ENCODE data around the gene PANK3.

PANK3 gene

GRCh38 chr5:168608386-168608785, 29.2 kb upstream of the PANK3 start:
- no peak for DNase-seq (ENCODE audit: extremely low read depth, insufficient read length)
- Histone ChIP-seq H3K27me3 (replicated peaks; ENCODE audit: control insufficient read depth, insufficient read depth, low read length) (no peaks in the 10 kb centered on the region), H3K4me3 (replicated peaks; ENCODE audit: low read depth, low read length) (no peak overlapping the region), H3K36me3 (ENCODE audit: control insufficient read depth, insufficient read depth, low read length) (no peaks in the 10 kb centered on the region)
- TF ChIP-seq CTCF (IDR thresholded peaks at IDR 0.05; ENCODE audit: insufficient read depth, low read length, poor library complexity, severe bottlenecking): no peak

DNA sequence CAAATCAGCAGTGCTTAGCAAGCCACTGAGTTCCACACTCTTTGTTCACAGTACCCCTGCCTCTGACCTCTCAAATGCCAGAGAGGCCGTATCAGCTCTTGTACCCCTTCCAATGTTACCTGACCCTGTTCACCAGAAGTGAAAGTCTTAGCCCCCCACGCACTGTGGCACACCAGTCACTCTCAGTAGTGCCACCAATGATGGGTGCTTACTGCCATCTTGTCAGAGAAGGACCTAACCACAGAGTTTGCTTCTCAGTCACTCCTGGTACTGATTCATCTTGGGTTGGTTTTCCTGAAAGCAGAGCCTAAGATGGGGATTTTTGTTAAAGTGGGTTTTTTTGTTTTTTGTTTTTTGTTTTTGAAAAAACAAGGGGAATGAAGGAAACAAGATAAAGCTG, 28.8 kb upstream of the PANK3 start:
- H3K4me3 ChIP-seq (replicated peaks; ENCODE audit: low read depth, low read length): no peak overlapping the region
- TF ChIP-seq CTCF (IDR thresholded peaks at IDR 0.05; ENCODE audit: insufficient read depth, low read length, poor library complexity, severe bottlenecking): no peak
- DNase-seq (ENCODE audit: extremely low read depth, insufficient read length): no peak
- H3K36me3 ChIP-seq (ENCODE audit: control insufficient read depth, insufficient read depth, low read length): no peaks in the 10 kb centered on the region
- no peaks in the 10 kb centered on the region for H3K27me3 ChIP-seq (replicated peaks; ENCODE audit: control insufficient read depth, insufficient read depth, low read length)

DNA sequence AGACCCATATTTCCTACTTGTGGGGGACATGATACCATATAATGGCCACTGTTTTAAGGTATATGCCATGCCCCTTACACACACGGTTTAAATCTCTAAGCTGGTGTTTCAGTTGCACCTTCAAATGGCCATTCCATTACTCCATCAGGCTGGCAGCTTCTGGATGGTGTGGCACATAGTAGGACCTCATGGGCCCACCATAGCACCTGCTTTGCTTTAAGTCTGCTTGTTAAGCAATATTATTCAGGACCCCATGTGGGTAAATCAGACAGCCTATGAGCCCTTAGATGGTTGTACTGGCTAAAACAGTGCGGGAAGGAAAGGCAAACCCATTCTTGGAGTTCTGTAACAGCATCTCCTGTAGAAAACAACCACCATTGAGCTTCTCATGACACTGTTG, 27.4 kb upstream of the PANK3 start:
- no peak for TF ChIP-seq CTCF (IDR thresholded peaks at IDR 0.05; ENCODE audit: insufficient read depth, low read length, poor library complexity, severe bottlenecking)
- no peaks in the 10 kb centered on the region for H3K27me3 ChIP-seq (replicated peaks; ENCODE audit: control insufficient read depth, insufficient read depth, low read length)
- DNase-seq (ENCODE audit: extremely low read depth, insufficient read length): no peak
- H3K36me3 ChIP-seq (ENCODE audit: control insufficient read depth, insufficient read depth, low read length): no peaks in the 10 kb centered on the region
- no peak overlapping the region for H3K4me3 ChIP-seq (replicated peaks; ENCODE audit: low read depth, low read length)

- DNase-seq (ENCODE audit: extremely low read depth, insufficient read length): no peak
- no peak for TF ChIP-seq CTCF (IDR thresholded peaks at IDR 0.05; ENCODE audit: insufficient read depth, low read length, poor library complexity, severe bottlenecking)
- Histone ChIP-seq H3K27me3 (replicated peaks; ENCODE audit: control insufficient read depth, insufficient read depth, low read length) (no peaks in the 10 kb centered on the region), H3K36me3 (ENCODE audit: control insufficient read depth, insufficient read depth, low read length) (no peaks in the 10 kb centered on the region), H3K4me3 (replicated peaks; ENCODE audit: low read depth, low read length) (no peak overlapping the region)
Observed at GRCh38 chr5:168604436-168604835, 25.3 kb upstream of the PANK3 start.

- no peak overlapping the region for H3K4me3 ChIP-seq (replicated peaks; ENCODE audit: low read depth, low read length)
- no peaks in the 10 kb centered on the region for H3K27me3 ChIP-seq (replicated peaks; ENCODE audit: control insufficient read depth, insufficient read depth, low read length)
- H3K36me3 ChIP-seq (ENCODE audit: control insufficient read depth, insufficient read depth, low read length): no peaks in the 10 kb centered on the region
- no peak for DNase-seq (ENCODE audit: extremely low read depth, insufficient read length)
- no peak for TF ChIP-seq CTCF (IDR thresholded peaks at IDR 0.05; ENCODE audit: insufficient read depth, low read length, poor library complexity, severe bottlenecking)
Observed at GRCh38 chr5:168603746-168604145, 24.6 kb upstream of the PANK3 start.

GRCh38 chr5:168602517-168602916, 23.3 kb upstream of the PANK3 start:
- no peak overlapping the region for H3K4me3 ChIP-seq (replicated peaks; ENCODE audit: low read depth, low read length)
- no peaks in the 10 kb centered on the region for H3K27me3 ChIP-seq (replicated peaks; ENCODE audit: control insufficient read depth, insufficient read depth, low read length)
- DNase-seq (ENCODE audit: extremely low read depth, insufficient read length): no peak
- TF ChIP-seq CTCF (IDR thresholded peaks at IDR 0.05; ENCODE audit: insufficient read depth, low read length, poor library complexity, severe bottlenecking): no peak
- no peaks in the 10 kb centered on the region for H3K36me3 ChIP-seq (ENCODE audit: control insufficient read depth, insufficient read depth, low read length)

Data from GM06990 (cell line).